ENCODE results near the gene NPAS3.

DNA sequence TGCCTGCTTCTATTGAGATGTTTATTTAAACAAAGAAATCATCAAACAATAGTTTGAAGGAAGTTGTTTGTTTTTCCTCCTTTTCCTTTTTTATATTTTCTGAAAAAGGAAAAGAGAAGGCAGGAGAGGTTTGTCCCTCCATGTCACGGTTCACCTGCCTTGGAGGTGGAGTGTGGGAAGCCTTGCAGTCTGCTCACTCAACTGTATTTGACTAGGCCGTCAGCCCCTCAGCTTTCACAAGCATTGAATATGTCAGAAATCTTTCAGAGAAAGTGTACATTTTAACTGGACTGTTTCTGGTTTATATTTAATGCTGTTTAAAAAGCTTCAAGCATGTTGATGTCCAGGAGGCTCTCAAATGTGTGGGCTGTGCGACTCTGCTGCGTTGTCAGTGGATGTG lies 370.4 kb downstream of the NPAS3 start:
- TF ChIP-seq, protein P1, sequence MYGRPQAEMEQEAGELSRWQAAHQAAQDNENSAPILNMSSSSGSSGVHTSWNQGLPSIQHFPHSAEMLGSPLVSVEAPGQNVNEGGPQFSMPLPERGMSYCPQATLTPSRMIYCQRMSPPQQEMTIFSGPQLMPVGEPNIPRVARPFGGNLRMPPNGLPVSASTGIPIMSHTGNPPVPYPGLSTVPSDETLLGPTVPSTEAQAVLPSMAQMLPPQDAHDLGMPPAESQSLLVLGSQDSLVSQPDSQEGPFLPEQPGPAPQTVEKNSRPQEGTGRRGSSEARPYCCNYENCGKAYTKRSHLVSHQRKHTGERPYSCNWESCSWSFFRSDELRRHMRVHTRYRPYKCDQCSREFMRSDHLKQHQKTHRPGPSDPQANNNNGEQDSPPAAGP (tag by site-specific recombination; IDR thresholded peaks at IDR 0.05) = no peak
- TF ChIP-seq, protein P2, sequence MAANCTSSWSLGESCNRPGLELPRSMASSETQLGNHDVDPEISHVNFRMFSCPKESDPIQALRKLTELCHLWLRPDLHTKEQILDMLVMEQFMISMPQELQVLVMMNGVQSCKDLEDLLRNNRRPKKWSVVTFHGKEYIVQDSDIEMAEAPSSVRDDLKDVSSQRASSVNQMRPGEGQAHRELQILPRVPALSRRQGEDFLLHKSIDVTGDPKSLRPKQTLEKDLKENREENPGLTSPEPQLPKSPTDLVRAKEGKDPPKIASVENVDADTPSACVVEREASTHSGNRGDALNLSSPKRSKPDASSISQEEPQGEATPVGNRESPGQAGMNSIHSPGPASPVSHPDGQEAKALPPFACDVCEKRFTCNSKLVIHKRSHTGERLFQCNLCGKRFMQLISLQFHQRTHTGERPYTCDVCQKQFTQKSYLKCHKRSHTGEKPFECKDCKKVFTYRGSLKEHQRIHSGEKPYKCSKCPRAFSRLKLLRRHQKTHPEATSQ (tag by site-specific recombination; IDR thresholded peaks at IDR 0.05) = no peak
- TF ChIP-seq ZNF621 (tag by site-specific recombination; IDR thresholded peaks at IDR 0.05) (no peak), ZNF785 (tag by site-specific recombination; IDR thresholded peaks at IDR 0.05) (no peak), TCF7L2 (IDR thresholded peaks at IDR 0.05; ENCODE audit: borderline replicate concordance, low read depth, low read length) (no peak), SETDB1 (IDR thresholded peaks at IDR 0.05; ENCODE audit: insufficient read length, low read length) (no peak), YY1 (tag by site-specific recombination; IDR thresholded peaks at IDR 0.05) (no peak)
- TF ChIP-seq, protein P3, sequence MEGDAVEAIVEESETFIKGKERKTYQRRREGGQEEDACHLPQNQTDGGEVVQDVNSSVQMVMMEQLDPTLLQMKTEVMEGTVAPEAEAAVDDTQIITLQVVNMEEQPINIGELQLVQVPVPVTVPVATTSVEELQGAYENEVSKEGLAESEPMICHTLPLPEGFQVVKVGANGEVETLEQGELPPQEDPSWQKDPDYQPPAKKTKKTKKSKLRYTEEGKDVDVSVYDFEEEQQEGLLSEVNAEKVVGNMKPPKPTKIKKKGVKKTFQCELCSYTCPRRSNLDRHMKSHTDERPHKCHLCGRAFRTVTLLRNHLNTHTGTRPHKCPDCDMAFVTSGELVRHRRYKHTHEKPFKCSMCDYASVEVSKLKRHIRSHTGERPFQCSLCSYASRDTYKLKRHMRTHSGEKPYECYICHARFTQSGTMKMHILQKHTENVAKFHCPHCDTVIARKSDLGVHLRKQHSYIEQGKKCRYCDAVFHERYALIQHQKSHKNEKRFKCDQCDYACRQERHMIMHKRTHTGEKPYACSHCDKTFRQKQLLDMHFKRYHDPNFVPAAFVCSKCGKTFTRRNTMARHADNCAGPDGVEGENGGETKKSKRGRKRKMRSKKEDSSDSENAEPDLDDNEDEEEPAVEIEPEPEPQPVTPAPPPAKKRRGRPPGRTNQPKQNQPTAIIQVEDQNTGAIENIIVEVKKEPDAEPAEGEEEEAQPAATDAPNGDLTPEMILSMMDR (tag by site-specific recombination; IDR thresholded peaks at IDR 0.05) = no peak
- TF ChIP-seq, protein P4, sequence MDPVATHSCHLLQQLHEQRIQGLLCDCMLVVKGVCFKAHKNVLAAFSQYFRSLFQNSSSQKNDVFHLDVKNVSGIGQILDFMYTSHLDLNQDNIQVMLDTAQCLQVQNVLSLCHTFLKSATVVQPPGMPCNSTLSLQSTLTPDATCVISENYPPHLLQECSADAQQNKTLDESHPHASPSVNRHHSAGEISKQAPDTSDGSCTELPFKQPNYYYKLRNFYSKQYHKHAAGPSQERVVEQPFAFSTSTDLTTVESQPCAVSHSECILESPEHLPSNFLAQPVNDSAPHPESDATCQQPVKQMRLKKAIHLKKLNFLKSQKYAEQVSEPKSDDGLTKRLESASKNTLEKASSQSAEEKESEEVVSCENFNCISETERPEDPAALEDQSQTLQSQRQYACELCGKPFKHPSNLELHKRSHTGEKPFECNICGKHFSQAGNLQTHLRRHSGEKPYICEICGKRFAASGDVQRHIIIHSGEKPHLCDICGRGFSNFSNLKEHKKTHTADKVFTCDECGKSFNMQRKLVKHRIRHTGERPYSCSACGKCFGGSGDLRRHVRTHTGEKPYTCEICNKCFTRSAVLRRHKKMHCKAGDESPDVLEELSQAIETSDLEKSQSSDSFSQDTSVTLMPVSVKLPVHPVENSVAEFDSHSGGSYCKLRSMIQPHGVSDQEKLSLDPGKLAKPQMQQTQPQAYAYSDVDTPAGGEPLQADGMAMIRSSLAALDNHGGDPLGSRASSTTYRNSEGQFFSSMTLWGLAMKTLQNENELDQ (tag by site-specific recombination; IDR thresholded peaks at IDR 0.05; ENCODE audit: low read depth) = no peak
